Lower lobe of right lung (tissue), 2 donors: ENCODE data around the gene CD63. TPM values are rescaled to one million over a fixed set of nuclear protein-coding genes. Genes with fewer than 3 reads are reported as not detected.

Experiments used
- ATAC-seq, 2 donors: fragments of 200-7000 bp; cut with Tn5 transposase; one replicate each; pipeline ENCODE4 v1.9.1; 2020 to 2022; ENCODE audit warnings: mild to moderate bottlenecking in 2 of 2, moderate library complexity in 2 of 2
- DNase-seq: peaks from one replicate; pipeline ENCODE4 v3.0.0-alpha.2; 2020
- H3K27ac ChIP-seq: fragments of 200-600 bp; one replicate; pipeline ENCODE4 v1.8.0; 2022
- H3K27me3 ChIP-seq: fragments of 200-600 bp; one replicate; pipeline ENCODE4 v1.8.0; 2022; ENCODE audit warnings: low read depth
- H3K36me3 ChIP-seq: fragments of 200-600 bp; one replicate; pipeline ENCODE4 v1.8.0; 2022; ENCODE audit warnings: mild to moderate bottlenecking
- H3K4me1 ChIP-seq: fragments of 200-600 bp; one replicate; pipeline ENCODE4 v1.8.0; 2022
- H3K4me3 ChIP-seq: fragments of 200-600 bp; one replicate; pipeline ENCODE4 v1.8.0; 2022; ENCODE audit warnings: mild to moderate bottlenecking
- H3K9me3 ChIP-seq: fragments of 200-600 bp; one replicate; pipeline ENCODE4 v1.8.0; 2022
- intact Hi-C: fragments of 100-400 bp; cut with DNase I; formaldehyde crosslinking; loops from one replicate; pipeline ENCODE4 v1.11.0; 2022
- total RNA-seq: library from RNA; stranded (reverse); fragmentation: NEBNext Ultra II Directional; extraction: Animal tissue kit (Norgen Biotek cat#: 25700); gene quantifications from one replicate; pipeline ENCODE4 v1.2.1, GENCODE V29; 2021
- TF ChIP-seq, protein P1 (sequence below): fragments of 200-600 bp; IDR thresholded peaks from one replicate; pipeline ENCODE4 v1.8.0; 2022; ENCODE audit warnings: antibody characterized with exemption, mild to moderate bottlenecking
- donor health status: DM: no; HTN: yes; CAD: no; lungs with severe emphysema.

CD63 gene
- total RNA-seq, 1 donor from 2014 or later, result 1,142 TPM

DNA sequence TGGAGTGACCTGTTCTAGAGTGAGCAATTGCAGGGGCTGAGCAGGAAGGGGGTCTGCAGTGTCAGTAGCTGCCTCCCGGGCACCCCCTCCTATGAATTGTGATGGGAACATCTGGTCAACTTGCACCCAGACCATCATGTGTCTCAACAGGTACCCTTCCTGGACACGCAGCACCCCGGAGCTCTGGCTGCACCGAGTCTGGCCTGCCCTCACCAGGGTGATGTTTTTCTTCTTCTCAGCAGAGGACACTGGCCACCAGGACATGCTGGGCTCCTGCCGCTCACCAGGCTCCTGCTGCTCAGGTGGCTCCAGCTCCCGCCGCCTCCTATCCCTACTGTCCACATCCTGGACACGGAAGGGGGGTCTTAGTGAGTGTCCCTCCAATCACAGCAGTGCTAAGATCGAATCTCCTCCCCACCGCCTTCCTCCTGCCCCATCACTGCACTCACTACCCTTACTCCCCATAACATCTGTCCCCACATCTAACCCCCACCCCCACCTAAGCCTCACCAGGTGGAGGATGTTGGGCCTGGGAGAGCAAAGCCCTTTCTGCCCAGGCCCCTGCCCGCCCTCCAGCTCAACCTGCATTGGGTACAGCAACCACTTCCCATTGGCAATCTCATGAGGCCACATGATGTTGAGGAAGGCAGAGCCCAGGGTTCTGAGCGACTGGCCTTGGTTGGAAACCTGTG is 36.0 kb downstream of the CD63 start:
- H3K27me3 ChIP-seq, result no peaks in the 10 kb centered on the region
- intact Hi-C loops, result no loop called here
- no peak for DNase-seq
- no peaks in the 10 kb centered on the region for H3K9me3 ChIP-seq
- no peak overlapping the region for H3K27ac ChIP-seq
- no peaks in the 10 kb centered on the region for H3K4me1 ChIP-seq
- no peaks in the 10 kb centered on the region for H3K36me3 ChIP-seq
- TF ChIP-seq, protein P1, sequence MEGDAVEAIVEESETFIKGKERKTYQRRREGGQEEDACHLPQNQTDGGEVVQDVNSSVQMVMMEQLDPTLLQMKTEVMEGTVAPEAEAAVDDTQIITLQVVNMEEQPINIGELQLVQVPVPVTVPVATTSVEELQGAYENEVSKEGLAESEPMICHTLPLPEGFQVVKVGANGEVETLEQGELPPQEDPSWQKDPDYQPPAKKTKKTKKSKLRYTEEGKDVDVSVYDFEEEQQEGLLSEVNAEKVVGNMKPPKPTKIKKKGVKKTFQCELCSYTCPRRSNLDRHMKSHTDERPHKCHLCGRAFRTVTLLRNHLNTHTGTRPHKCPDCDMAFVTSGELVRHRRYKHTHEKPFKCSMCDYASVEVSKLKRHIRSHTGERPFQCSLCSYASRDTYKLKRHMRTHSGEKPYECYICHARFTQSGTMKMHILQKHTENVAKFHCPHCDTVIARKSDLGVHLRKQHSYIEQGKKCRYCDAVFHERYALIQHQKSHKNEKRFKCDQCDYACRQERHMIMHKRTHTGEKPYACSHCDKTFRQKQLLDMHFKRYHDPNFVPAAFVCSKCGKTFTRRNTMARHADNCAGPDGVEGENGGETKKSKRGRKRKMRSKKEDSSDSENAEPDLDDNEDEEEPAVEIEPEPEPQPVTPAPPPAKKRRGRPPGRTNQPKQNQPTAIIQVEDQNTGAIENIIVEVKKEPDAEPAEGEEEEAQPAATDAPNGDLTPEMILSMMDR, result no peak
- no peak overlapping the region for H3K4me3 ChIP-seq
- ATAC-seq, result no peak

DNA sequence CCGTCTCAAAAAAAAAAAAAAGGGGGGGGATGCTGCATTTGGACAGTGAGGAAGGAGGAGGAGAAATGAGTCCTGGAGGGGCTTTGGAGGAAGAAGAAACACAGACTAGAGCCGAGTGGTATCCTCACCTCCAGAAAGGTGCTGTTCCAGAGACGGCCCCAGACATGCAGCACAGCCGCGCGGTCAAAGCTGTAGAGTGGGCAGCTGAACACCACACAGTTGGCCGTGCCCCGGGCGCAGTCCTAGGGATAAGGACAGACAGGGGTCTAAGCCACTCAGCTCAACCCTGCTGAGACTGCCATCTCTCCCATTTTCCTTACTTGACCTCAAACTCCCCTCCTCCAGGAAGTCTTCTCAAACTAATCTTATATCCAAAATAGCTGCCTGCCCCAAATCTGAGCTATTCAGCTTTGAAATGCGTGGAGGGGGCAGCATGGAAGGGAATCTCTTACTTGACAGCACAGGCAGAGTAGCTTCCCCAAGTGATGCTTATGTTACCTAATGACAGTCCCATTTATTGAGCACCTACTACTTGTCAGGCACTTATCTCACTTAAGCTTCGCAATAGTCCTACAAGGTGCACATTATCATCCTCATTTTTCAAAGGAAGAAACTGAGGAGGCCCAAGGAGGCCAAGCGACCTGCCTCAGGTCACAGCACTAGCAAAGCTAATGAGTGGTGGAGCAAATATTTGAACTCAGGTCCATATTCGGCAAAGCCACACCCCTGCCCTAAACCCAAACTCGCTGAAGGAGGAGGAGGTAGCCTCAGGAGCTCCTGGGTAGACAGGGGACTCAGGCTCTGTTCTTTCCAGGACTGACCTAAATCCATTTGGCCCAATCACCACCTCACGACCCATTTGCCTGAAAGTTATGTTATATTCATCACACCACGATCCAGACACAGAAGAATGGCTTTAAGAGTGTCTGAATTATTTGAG is 39.8 kb downstream of the CD63 start:
- no peaks in the 10 kb centered on the region for H3K9me3 ChIP-seq
- intact Hi-C loops, result no loop called here
- no peak overlapping the region for H3K4me3 ChIP-seq
- H3K27ac ChIP-seq, result no peak overlapping the region
- TF ChIP-seq, protein P1, result no peak
- no peak for DNase-seq
- ATAC-seq, result no peak
- no peaks in the 10 kb centered on the region for H3K4me1 ChIP-seq
- H3K27me3 ChIP-seq, result no peaks in the 10 kb centered on the region
- no peaks in the 10 kb centered on the region for H3K36me3 ChIP-seq

DNA sequence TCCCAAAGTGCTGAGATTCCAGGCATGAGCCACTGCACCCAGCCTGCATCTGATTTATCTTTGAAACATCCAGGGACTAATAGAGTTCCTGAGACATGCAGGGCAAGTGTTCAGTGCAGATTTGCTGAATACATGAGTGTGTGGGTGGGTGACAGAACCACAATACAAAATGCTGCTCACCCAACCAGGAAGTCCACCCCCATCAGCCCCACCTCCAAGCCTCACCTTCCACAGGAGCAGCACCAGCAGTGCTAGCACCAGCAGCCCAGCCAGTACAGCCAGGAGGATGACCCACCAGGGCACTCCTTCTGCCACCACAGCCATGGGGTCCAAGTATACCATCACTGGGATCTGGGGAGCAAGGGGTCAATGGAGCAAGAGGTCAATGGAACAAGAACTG is 41.1 kb downstream of the CD63 start:
- Histone ChIP-seq H3K4me1 (no peaks in the 10 kb centered on the region), H3K9me3 (no peaks in the 10 kb centered on the region), H3K4me3 (no peak overlapping the region), H3K27me3 (no peaks in the 10 kb centered on the region), H3K27ac (no peak overlapping the region), H3K36me3 (no peaks in the 10 kb centered on the region)
- DNase-seq (no peak), ATAC-seq (no peak)
- TF ChIP-seq, protein P1, result no peak
- intact Hi-C loops, result no loop called here

DNA sequence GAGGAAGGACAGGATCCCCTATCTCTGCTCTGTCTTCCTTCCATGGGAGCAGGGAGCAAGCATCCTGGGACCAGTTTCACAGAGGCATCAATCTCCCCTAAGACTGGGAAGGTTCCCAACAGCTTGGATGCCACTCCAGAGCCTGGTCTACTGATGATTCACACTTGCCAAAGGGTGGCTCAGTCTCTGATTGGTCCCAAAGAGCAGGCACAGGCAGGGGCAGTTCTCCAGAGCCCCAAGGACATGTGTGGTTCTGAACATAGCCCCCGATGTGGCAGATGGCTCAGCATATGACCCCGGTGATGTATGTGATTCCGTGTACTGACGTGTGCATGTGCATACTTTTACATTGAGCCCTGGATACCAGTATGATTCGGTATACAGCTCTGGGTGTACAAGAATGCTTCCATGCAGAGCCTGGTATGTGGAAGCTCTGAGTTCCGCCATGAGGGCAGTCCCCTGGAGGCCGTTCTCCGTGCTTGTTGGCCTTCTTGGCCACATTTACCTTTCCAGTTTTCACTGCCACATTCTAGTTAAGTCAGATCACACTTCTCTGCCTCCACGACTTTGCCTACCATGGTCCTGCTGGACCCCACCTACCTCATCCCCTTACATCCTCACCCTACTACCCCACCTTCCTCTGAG is 42.3 kb downstream of the CD63 start:
- Histone ChIP-seq H3K27me3 (no peaks in the 10 kb centered on the region), H3K4me3 (no peak overlapping the region), H3K36me3 (no peaks in the 10 kb centered on the region), H3K9me3 (no peaks in the 10 kb centered on the region), H3K4me1 (peaks cover 7% of the 10 kb centered on the region), H3K27ac (no peak overlapping the region)
- DNase-seq, result no peak
- TF ChIP-seq, protein P1, result no peak
- no peak for ATAC-seq
- intact Hi-C loops, result no loop called here

DNA sequence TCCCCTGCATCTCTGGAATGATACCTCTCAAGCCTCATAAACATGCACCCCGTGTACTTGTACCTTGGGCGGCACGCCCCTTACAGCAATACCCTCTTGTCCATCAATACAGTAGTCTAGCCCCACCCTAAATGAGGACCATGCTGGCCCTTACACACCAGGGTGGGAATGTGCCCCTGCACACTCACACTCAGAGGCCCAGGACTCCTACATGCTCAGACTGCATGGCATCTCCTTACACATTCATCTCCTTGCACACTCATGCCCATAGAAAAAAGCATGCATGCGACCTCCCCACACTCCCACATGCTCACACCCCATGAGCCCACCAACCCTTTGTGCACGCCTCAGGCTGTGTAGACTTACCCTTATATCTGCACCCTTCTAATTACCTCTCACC is 43.1 kb downstream of the CD63 start:
- ATAC-seq (no peak), DNase-seq (no peak)

More for the DNA sequence above, 43.1 kb downstream of the CD63 start:
- Histone ChIP-seq H3K27ac (no peak overlapping the region), H3K9me3 (no peaks in the 10 kb centered on the region), H3K4me1 (peaks cover 13% of the 10 kb centered on the region), H3K27me3 (no peaks in the 10 kb centered on the region), H3K36me3 (no peaks in the 10 kb centered on the region), H3K4me3 (no peak overlapping the region)
- intact Hi-C loops, result no loop called here
- TF ChIP-seq, protein P1, result no peak
